Activated naive CD4-positive, alpha-beta T cell treated with anti-CD3 and anti-CD28 coated beads, Interleukin-2, amount 10 ng/mL, durations not matched to agents 7 days and 5 days (primary cell): ENCODE data around the gene VWA3B.
A peak's percentile ranks its signal among the peaks of the same experiment; 100 is the strongest.
"Not testable (repeated sequence)": the region's sequence is repeated elsewhere in the genome, so short reads cannot be mapped to it uniquely, and the experiment has no call there.

Experiments used
- CTCF ChIA-PET: fragments of 350-600 bp; sonication (Branson Sonifier 250); formaldehyde crosslinking; loops from one replicate; lab custom pipeline; 2021; ENCODE audit warnings: antibody characterized with exemption; lab: Charles Lee
- DNase-seq: peaks from one replicate; pipeline ENCODE4 v3.0.0-alpha.2; 2020
- H3K27ac Mint-ChIP-seq: one replicate; pipeline ENCODE4 v1.8.0; 2021; ENCODE audit warnings: mild to moderate bottlenecking, moderate library complexity, mixed read lengths
- H3K27me3 Mint-ChIP-seq: one replicate; pipeline ENCODE4 v1.8.0; 2021; ENCODE audit warnings: mild to moderate bottlenecking, mixed read lengths
- H3K36me3 Mint-ChIP-seq: one replicate; pipeline ENCODE4 v1.8.0; 2021; ENCODE audit warnings: mixed read lengths
- H3K4me1 Mint-ChIP-seq: one replicate; pipeline ENCODE4 v1.8.0; 2021; ENCODE audit warnings: mixed read lengths
- H3K4me3 Mint-ChIP-seq: one replicate; pipeline ENCODE4 v1.8.0; 2021; ENCODE audit warnings: mild to moderate bottlenecking, moderate library complexity, mixed read lengths
- H3K9me3 Mint-ChIP-seq: one replicate; pipeline ENCODE4 v1.8.0; 2021; ENCODE audit warnings: mixed read lengths

The VWA3B gene

GRCh38 chr2:98130073-98130472 is 43.1 kb downstream of the VWA3B start:
- H3K4me1 Mint-ChIP-seq = peaks cover 15% of the 10 kb centered on the region
- H3K4me3 Mint-ChIP-seq, H3K36me3 Mint-ChIP-seq, CTCF ChIA-PET, H3K9me3 Mint-ChIP-seq, H3K27ac Mint-ChIP-seq, DNase-seq: not testable (repeated sequence)
- peaks cover 16% of the 10 kb centered on the region for H3K27me3 Mint-ChIP-seq

- CTCF ChIA-PET = no interaction called here
- peak; percentile 51 for DNase-seq
- Mint-ChIP-seq H3K27ac (no peak overlapping the region), H3K4me3 (no peak overlapping the region), H3K4me1 (peaks cover 15% of the 10 kb centered on the region), H3K36me3 (no peaks in the 10 kb centered on the region), H3K27me3 (peaks cover 5% of the 10 kb centered on the region), H3K9me3 (peaks cover 2% of the 10 kb centered on the region)
These were observed 47.4 kb downstream of the VWA3B start for GRCh38 chr2:98134172-98135005.

GRCh38 chr2:98137196-98137595 is 50.2 kb downstream of the VWA3B start:
- Mint-ChIP-seq H3K27me3 (peaks cover 3% of the 10 kb centered on the region), H3K4me3 (no peak overlapping the region), H3K36me3 (no peaks in the 10 kb centered on the region), H3K4me1 (peaks cover 15% of the 10 kb centered on the region), H3K27ac (no peak overlapping the region), H3K9me3 (peaks cover 2% of the 10 kb centered on the region)
- CTCF ChIA-PET = no interaction called here
- DNase-seq = no peak

GRCh38 chr2:98138978-98139377 is 52.0 kb downstream of the VWA3B start:
- not testable (repeated sequence) for H3K27me3 Mint-ChIP-seq, H3K36me3 Mint-ChIP-seq, H3K9me3 Mint-ChIP-seq, H3K4me1 Mint-ChIP-seq, DNase-seq, H3K27ac Mint-ChIP-seq, H3K4me3 Mint-ChIP-seq
- CTCF ChIA-PET = interaction anchor here (0.7 kb wide), 1 partner anchor 398 kb away, joined by 3 read pairs; no protein-coding TSS in a partner anchor

- CTCF ChIA-PET = no interaction called here
- Mint-ChIP-seq H3K4me3 (no peak overlapping the region), H3K27me3 (peaks cover 3% of the 10 kb centered on the region), H3K4me1 (no peaks in the 10 kb centered on the region), H3K9me3 (peaks cover 2% of the 10 kb centered on the region), H3K27ac (peak overlapping the region; percentile 3), H3K36me3 (no peaks in the 10 kb centered on the region)
- DNase-seq = no peak
These were observed 53.2 kb downstream of the VWA3B start for GRCh38 chr2:98140210-98140609.

GRCh38 chr2:98142106-98142791 is 55.3 kb downstream of the VWA3B start:
- H3K4me3 Mint-ChIP-seq = no peak overlapping the region
- peaks cover 7% of the 10 kb centered on the region for H3K27me3 Mint-ChIP-seq
- no peaks in the 10 kb centered on the region for H3K4me1 Mint-ChIP-seq
- H3K27ac Mint-ChIP-seq = no peak overlapping the region
- CTCF ChIA-PET = no interaction called here
- no peaks in the 10 kb centered on the region for H3K9me3 Mint-ChIP-seq
- DNase-seq = no peak
- H3K36me3 Mint-ChIP-seq = no peaks in the 10 kb centered on the region

GRCh38 chr2:98145070-98145469 is 58.1 kb downstream of the VWA3B start:
- Mint-ChIP-seq H3K9me3 (no peaks in the 10 kb centered on the region), H3K4me1 (peaks cover 8% of the 10 kb centered on the region), H3K4me3 (no peak overlapping the region), H3K27ac (no peak overlapping the region), H3K36me3 (no peaks in the 10 kb centered on the region), H3K27me3 (peaks cover 7% of the 10 kb centered on the region)
- DNase-seq = no peak
- CTCF ChIA-PET = no interaction called here

GRCh38 chr2:98147900-98148299 is 60.9 kb downstream of the VWA3B start:
- CTCF ChIA-PET, H3K9me3 Mint-ChIP-seq, H3K27me3 Mint-ChIP-seq, H3K4me3 Mint-ChIP-seq, H3K36me3 Mint-ChIP-seq, H3K27ac Mint-ChIP-seq, H3K4me1 Mint-ChIP-seq, DNase-seq: not testable (repeated sequence)

- H3K9me3 Mint-ChIP-seq = no peaks in the 10 kb centered on the region
- H3K4me1 Mint-ChIP-seq = peaks cover 9% of the 10 kb centered on the region
- no peak for DNase-seq
- CTCF ChIA-PET = interaction anchor here (1.0 kb wide), 1 partner anchor 342 kb away, joined by 3 read pairs; no protein-coding TSS in a partner anchor
- H3K27ac Mint-ChIP-seq = no peak overlapping the region
- H3K36me3 Mint-ChIP-seq = no peaks in the 10 kb centered on the region
- no peak overlapping the region for H3K4me3 Mint-ChIP-seq
- peaks cover 4% of the 10 kb centered on the region for H3K27me3 Mint-ChIP-seq
These were observed 61.8 kb downstream of the VWA3B start for GRCh38 chr2:98148595-98149332.

GRCh38 chr2:98149333-98149697 is 62.3 kb downstream of the VWA3B start:
- no peak overlapping the region for H3K27ac Mint-ChIP-seq
- H3K4me3 Mint-ChIP-seq = no peak overlapping the region
- DNase-seq = peak; percentile 30
- peaks cover 9% of the 10 kb centered on the region for H3K4me1 Mint-ChIP-seq
- CTCF ChIA-PET = interaction anchor here (1.0 kb wide), 1 partner anchor 342 kb away, joined by 3 read pairs; no protein-coding TSS in a partner anchor
- H3K27me3 Mint-ChIP-seq = peaks cover 8% of the 10 kb centered on the region
- no peaks in the 10 kb centered on the region for H3K9me3 Mint-ChIP-seq
- H3K36me3 Mint-ChIP-seq = no peaks in the 10 kb centered on the region

GRCh38 chr2:98153481-98153880 is 66.5 kb downstream of the VWA3B start:
- CTCF ChIA-PET = no interaction called here
- H3K27ac Mint-ChIP-seq = no peak overlapping the region
- peaks cover 18% of the 10 kb centered on the region for H3K27me3 Mint-ChIP-seq
- no peaks in the 10 kb centered on the region for H3K9me3 Mint-ChIP-seq
- DNase-seq = no peak
- no peak overlapping the region for H3K4me3 Mint-ChIP-seq
- H3K4me1 Mint-ChIP-seq = peaks cover 9% of the 10 kb centered on the region
- no peaks in the 10 kb centered on the region for H3K36me3 Mint-ChIP-seq

- no peak overlapping the region for H3K4me3 Mint-ChIP-seq
- peaks cover 23% of the 10 kb centered on the region for H3K27me3 Mint-ChIP-seq
- no peaks in the 10 kb centered on the region for H3K9me3 Mint-ChIP-seq
- H3K4me1 Mint-ChIP-seq = no peaks in the 10 kb centered on the region
- no peak overlapping the region for H3K27ac Mint-ChIP-seq
- no peak for DNase-seq
- H3K36me3 Mint-ChIP-seq = no peaks in the 10 kb centered on the region
- CTCF ChIA-PET = no interaction called here
These were observed 68.3 kb downstream of the VWA3B start for GRCh38 chr2:98155291-98155690.

GRCh38 chr2:98155716-98156115 is 68.7 kb downstream of the VWA3B start:
- H3K27ac Mint-ChIP-seq = no peak overlapping the region
- H3K9me3 Mint-ChIP-seq = no peaks in the 10 kb centered on the region
- DNase-seq = no peak
- H3K4me3 Mint-ChIP-seq = no peak overlapping the region
- CTCF ChIA-PET = interaction anchor here (0.8 kb wide), 1 partner anchor 349 kb away, joined by 3 read pairs; no protein-coding TSS in a partner anchor
- H3K36me3 Mint-ChIP-seq = no peaks in the 10 kb centered on the region
- H3K4me1 Mint-ChIP-seq = no peaks in the 10 kb centered on the region
- H3K27me3 Mint-ChIP-seq = peaks cover 25% of the 10 kb centered on the region

GRCh38 chr2:98156304-98156703 is 69.3 kb downstream of the VWA3B start:
- H3K9me3 Mint-ChIP-seq = no peaks in the 10 kb centered on the region
- no peak overlapping the region for H3K4me3 Mint-ChIP-seq
- peaks cover 25% of the 10 kb centered on the region for H3K27me3 Mint-ChIP-seq
- CTCF ChIA-PET = interaction anchor here (0.8 kb wide), 1 partner anchor 349 kb away, joined by 3 read pairs; no protein-coding TSS in a partner anchor
- no peak overlapping the region for H3K27ac Mint-ChIP-seq
- no peaks in the 10 kb centered on the region for H3K36me3 Mint-ChIP-seq
- H3K4me1 Mint-ChIP-seq = no peaks in the 10 kb centered on the region
- no peak for DNase-seq
